Tibial nerve (tissue), 3 donors: ENCODE results near the gene TEAD3.

Source experiments
- CTCF ChIP-seq, 5 experiments: fragments of 200-600 bp in 3 of 5; fragments of 450-650 bp in 2 of 5; sonication (generic) in 3 of 5; IDR thresholded peaks; one replicate each; pipeline ENCODE4 v1.5.1; 2016 to 2019; ENCODE audit warnings: antibody characterized with exemption in 5 of 5, mild to moderate bottlenecking in 3 of 5, moderate library complexity in 2 of 5
- POLR2A ChIP-seq, 2 donors: fragments of 450-650 bp; IDR thresholded peaks; one replicate each; pipeline ENCODE4 v1.6.1; 2017; ENCODE audit warnings: antibody characterized with exemption in 2 of 2, mild to moderate bottlenecking in 2 of 2, moderate library complexity in 2 of 2

GRCh38 chr6:35452183-35453090, 44.4 kb downstream of the TEAD3 start, which contains the start of gene FANCE:
- TF ChIP-seq CTCF (IDR thresholded peaks at IDR 0.05) (peak in 2 of 5 experiments; percentile 11 to 23), POLR2A (IDR thresholded peaks at IDR 0.05) (peak in 1 of 2 donors; percentile 72)
